Stimulated activated CD4-positive, alpha-beta T cell treated with anti-CD3 and anti-CD28 coated beads, Interleukin-2, amount 100 ng/mL, for 48 hours (primary cell): ENCODE results near the gene COPS2.
A peak's percentile ranks its signal among the peaks of the same experiment; 100 is the strongest.
"Not testable (repeated sequence)": the region's sequence is repeated elsewhere in the genome, so short reads cannot be mapped to it uniquely, and the experiment has no call there.

Experiments
- DNase-seq, 2 donors: peaks; one replicate each; pipeline ENCODE4 v3.0.0-alpha.2; 2020

Gene COPS2

GRCh38 chr15:49155110-49155833, at the start of gene COPS2:
TSS of gene COPS2 (minus strand) at chr15:49155599. CDS start at chr15:49155578, 21 bp downstream.
- peak; percentile 84 to 86 for DNase-seq

DNA sequence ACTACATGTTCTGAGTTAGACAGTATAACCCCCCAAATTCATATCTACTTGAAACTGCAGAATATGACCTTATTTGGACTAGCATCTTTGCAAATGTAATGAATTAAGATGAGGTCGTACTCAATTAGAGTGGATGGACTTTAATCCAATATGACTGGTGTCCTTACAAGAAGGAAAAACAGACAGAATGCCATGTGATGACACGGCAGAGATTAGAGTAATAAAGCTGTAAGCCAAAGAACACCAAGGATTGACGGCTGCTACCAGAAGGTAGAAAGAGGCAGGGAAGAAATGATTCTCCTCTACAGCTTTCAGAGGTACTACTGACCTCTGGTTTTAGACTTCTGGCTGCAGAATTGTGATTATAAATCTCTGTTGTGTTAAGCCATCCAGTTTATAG, 44.9 kb upstream of the COPS2 start:
- no peak for DNase-seq

- no peak for DNase-seq
Measured at GRCh38 chr15:49199666-49200065, 44.3 kb upstream of the COPS2 start.

DNA sequence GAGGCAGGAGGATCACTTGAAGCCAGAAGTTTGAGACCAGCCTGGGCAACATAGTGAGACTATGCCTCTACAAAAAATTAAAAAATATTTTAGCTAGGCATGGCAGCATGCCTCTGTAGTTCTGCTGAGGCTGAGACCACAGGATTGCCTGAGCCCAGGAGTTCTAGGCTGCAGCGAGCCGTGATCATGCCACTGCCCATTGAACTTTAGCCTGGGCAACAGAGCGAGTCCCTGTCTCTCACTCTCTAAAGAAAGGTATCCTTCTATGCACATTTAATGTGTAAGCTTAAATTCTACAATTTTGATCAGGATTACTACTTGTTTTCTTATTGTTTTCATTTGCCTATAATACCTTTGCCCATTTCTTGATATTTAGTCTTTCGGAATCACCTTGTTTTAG, 41.5 kb upstream of the COPS2 start:
- DNase-seq: no peak

- no peak for DNase-seq
Measured at GRCh38 chr15:49191892-49192291, 36.5 kb upstream of the COPS2 start.

GRCh38 chr15:49190586-49190985, 35.2 kb upstream of the COPS2 start:
- DNase-seq: no peak

GRCh38 chr15:49189631-49190030, 34.2 kb upstream of the COPS2 start:
- DNase-seq: no peak

- no peak for DNase-seq
Measured at GRCh38 chr15:49188933-49189332, 33.5 kb upstream of the COPS2 start.

- DNase-seq: no peak
Measured at GRCh38 chr15:49187549-49188245, 32.3 kb upstream of the COPS2 start.

GRCh38 chr15:49185473-49185872, 30.1 kb upstream of the COPS2 start:
- no peak for DNase-seq

- not testable (repeated sequence) for DNase-seq
Measured at GRCh38 chr15:49183741-49184140, 28.3 kb upstream of the COPS2 start.

GRCh38 chr15:49182128-49182527, 26.7 kb upstream of the COPS2 start:
- DNase-seq: no peak

- no peak for DNase-seq
Measured at GRCh38 chr15:49179433-49180190, 24.2 kb upstream of the COPS2 start.

GRCh38 chr15:49178497-49178896, 23.1 kb upstream of the COPS2 start:
- DNase-seq: no peak

- not testable (repeated sequence) for DNase-seq
Measured at GRCh38 chr15:49175582-49176397, 20.4 kb upstream of the COPS2 start.

DNA sequence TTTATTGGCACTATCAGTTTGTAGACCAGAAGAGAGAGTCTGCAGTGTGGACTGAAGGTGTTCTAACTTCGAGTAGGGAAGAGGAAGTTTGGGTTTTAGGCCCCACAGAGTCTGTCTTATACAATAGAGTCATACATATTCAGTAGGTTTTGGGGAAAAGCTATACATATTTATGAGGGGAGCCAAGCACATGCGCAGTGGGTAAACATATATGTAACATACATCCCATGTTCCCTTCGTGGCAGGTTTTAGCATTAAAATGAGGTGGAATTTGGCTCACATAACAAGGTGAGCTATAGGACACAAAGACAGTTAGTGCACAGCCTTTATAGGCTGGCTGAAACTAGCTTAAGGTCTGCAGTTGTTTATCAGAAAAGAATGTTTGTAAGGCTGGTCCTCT, 19.5 kb upstream of the COPS2 start:
- no peak for DNase-seq

DNA sequence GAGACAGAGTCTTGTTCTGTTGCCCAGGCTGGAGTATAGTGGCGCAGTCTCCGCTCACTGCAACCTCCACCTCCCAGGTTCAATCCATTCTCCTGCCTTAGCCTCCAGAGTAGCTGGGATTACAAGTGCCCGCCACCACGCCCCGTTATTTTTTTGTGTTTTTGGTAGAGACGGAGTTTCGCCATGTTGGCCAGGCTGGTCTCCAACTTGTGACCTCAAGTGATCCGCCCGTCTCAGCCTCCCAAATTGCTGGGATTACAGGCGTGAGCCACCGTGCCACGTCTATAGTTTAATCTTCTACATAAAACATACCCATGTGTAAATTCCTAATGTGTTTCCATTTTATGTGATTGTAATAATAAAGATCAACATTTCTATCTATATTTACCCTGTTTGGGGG, 16.4 kb upstream of the COPS2 start:
- DNase-seq: no peak

DNA sequence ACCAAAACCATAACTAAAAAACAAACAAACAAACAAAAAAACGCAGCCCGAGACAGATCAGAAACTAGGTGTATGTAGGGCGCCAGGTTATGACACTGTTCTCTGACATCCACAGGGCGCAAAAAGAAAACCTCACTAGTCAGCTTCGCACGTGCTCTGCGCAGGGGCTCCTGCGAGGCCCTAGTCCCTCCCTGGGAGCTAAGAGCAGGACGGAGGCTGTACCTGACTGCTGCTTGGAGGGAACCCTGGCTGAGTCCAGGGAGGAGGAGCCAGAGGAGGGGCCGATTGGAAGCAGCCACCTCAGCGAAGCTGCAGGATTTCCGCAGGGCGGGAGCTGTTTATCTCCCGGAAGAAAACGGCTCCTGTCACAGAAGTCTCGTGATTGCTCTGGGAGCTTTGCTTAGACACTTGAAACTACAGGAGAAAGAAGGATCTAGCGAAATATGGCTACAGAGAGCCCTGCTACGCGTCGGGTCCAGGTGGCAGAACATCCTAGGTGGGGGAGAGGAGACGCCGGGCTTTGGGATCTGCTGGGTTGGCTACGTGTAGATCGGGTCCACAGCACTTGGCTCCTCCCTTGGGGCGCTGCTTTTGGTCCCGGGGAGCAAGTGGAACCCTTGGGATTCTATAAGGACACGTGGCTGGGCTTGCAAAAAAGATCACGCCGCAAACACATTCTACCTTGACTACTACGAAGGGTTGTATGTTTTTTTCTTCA, 14.6 kb upstream of the COPS2 start, which contains the start of gene GALK2:
Gene GALK2 (plus strand): TSS at position 368 of the 718 bp plus-strand sequence. CDS start 76 bp downstream, at position 444.
- DNase-seq: peak; percentile 61 to 73

DNA sequence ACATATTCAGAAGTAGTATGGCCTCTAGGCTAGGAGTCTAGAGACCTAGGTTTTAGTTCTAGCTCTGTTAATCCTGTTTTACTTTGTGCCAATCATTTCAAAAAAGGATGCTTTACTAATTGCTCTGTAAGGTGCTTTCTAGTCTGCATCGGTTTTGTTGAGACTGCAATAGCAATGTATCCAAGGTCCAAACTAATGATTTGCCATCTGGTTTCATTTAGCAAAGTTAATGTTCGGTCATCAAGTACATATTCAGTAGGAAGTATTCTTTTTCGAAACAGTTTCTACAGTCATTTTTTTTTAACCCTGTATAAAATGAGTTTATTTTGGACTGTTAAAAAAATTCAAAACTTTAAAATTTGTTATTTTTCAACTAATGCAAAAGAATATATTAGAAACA, 12.6 kb upstream of the COPS2 start:
- DNase-seq: no peak

- DNase-seq: no peak
Measured at GRCh38 chr15:49164865-49165264, 9.5 kb upstream of the COPS2 start.

DNA sequence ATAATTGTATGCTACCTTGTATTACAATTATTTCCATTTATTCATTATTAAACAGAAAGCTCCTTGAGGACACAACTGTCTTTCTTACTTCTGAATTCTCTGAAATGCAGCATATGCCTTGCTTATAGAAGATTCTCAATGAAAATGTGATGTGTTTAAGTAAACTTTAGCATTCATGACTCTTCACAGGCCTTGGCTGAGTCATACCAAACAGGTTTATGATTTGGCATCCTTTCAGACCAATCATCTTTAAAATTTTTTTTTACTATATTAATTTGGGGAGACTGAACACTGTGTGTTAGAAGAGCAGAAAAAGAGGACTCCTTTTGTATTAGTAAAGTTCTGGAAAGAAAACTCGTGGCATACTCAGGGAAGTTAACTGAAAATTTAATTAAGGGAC, 8.3 kb upstream of the COPS2 start:
- DNase-seq: no peak
